Astrocyte of the hippocampus (primary cell): Measurements from ENCODE around the gene TMPRSS9.
"Not testable (repeated sequence)": the region's sequence is repeated elsewhere in the genome, so short reads cannot be mapped to it uniquely, and the experiment has no call there.

Experiments used
- DNase-seq: peaks from one replicate; pipeline ENCODE4 v3.0.0; 2011; ENCODE audit warnings: low read depth, low spot score

Gene TMPRSS9

GRCh38 chr19:2392366-2392765, 32.3 kb downstream of the TMPRSS9 start:
- no peak for DNase-seq

- not testable (repeated sequence) for DNase-seq
Measured at GRCh38 chr19:2392899-2393298, 32.8 kb downstream of the TMPRSS9 start.

GRCh38 chr19:2394054-2394441, 34.0 kb downstream of the TMPRSS9 start:
- DNase-seq: no peak

GRCh38 chr19:2394442-2395292, 34.6 kb downstream of the TMPRSS9 start:
- no peak for DNase-seq

- not testable (repeated sequence) for DNase-seq
Measured at GRCh38 chr19:2395293-2395829, 35.3 kb downstream of the TMPRSS9 start.

GRCh38 chr19:2397173-2397572, 37.1 kb downstream of the TMPRSS9 start:
- DNase-seq: not testable (repeated sequence)

- no peak for DNase-seq
Measured at GRCh38 chr19:2398735-2399305, 38.8 kb downstream of the TMPRSS9 start.

- DNase-seq: no peak
Measured at GRCh38 chr19:2399582-2399981, 39.5 kb downstream of the TMPRSS9 start.

- DNase-seq: no peak
Measured at GRCh38 chr19:2408247-2408646, 48.2 kb downstream of the TMPRSS9 start.

- DNase-seq: no peak
Measured at GRCh38 chr19:2409352-2409912, 49.4 kb downstream of the TMPRSS9 start.

- no peak for DNase-seq
Measured at GRCh38 chr19:2410023-2410422, 50.0 kb downstream of the TMPRSS9 start.

GRCh38 chr19:2411709-2412108, 51.6 kb downstream of the TMPRSS9 start:
- DNase-seq: no peak

GRCh38 chr19:2412449-2412848, 52.4 kb downstream of the TMPRSS9 start:
- DNase-seq: no peak

GRCh38 chr19:2413159-2413558, 53.1 kb downstream of the TMPRSS9 start:
- DNase-seq: no peak

GRCh38 chr19:2413629-2414028, 53.6 kb downstream of the TMPRSS9 start:
- no peak for DNase-seq

- no peak for DNase-seq
Measured at GRCh38 chr19:2415281-2415972, 55.4 kb downstream of the TMPRSS9 start.

- no peak for DNase-seq
Measured at GRCh38 chr19:2415973-2416319, 55.9 kb downstream of the TMPRSS9 start.

- DNase-seq: no peak
Measured at GRCh38 chr19:2416321-2417097, 56.4 kb downstream of the TMPRSS9 start.

GRCh38 chr19:2417436-2417835, 57.4 kb downstream of the TMPRSS9 start:
- not testable (repeated sequence) for DNase-seq

GRCh38 chr19:2417881-2418406, 57.9 kb downstream of the TMPRSS9 start:
- no peak for DNase-seq

- no peak for DNase-seq
Measured at GRCh38 chr19:2419754-2420153, 59.7 kb downstream of the TMPRSS9 start.
